Endothelial cell of umbilical vein (primary cell): ENCODE data around the gene IFNA8. TPM values are rescaled to one million over a fixed set of nuclear protein-coding genes. Genes with fewer than 3 reads are reported as not detected.

Experiments
- BruUV-seq: library from RNA; stranded (reverse); fragments of 400-500 nt; replicated peaks from 2 replicates; lab custom pipeline; 2021; lab: Mats Ljungman, UMichigan
- CTCF ChIA-PET: fragments of 300-600, 350-600 bp; sonication (Branson Sonifier 250); formaldehyde crosslinking; loops from one replicate; lab custom pipeline; 2021; ENCODE audit warnings: antibody characterized with exemption, inconsistent platforms; lab: Charles Lee
- POLR2A ChIA-PET: fragments of 300-600, 350-600 bp; sonication (Branson Sonifier 250); formaldehyde crosslinking; loops from one replicate; lab custom pipeline; 2021; ENCODE audit warnings: antibody characterized with exemption, inconsistent platforms; lab: Charles Lee
- DNase-seq: peaks from one replicate; pipeline ENCODE4 v3.0.0-alpha.2; 2011; ENCODE audit warnings: low read depth, low spot score
- FAIRE-seq: peaks from 2 replicates; lab custom pipeline; 2011; peaks lifted over from hg19 to GRCh38; lab: Jason Lieb, UNC
- H2AFZ ChIP-seq: 2 replicates; pipeline ENCODE4 v1.6.0; 2012; ENCODE audit warnings: low read depth, low read length, control low read depth, inconsistent platforms
- H3K27ac ChIP-seq: 2 replicates; pipeline ENCODE4 v1.5.1; 2011; ENCODE audit warnings: low read depth, mild to moderate bottlenecking, control low read depth, low read length, moderate library complexity; ENCODE audit not compliant: insufficient read depth
- H3K27me3 ChIP-seq, 2 experiments: 2 replicates each; pipeline versions ENCODE4 v1.6.0 to v1.6.1; 2011; ENCODE audit warnings: low read length in 2 of 2, mixed read lengths in 1 of 2; ENCODE audit not compliant: control insufficient read depth in 2 of 2, insufficient read depth in 2 of 2
- H3K36me3 ChIP-seq, 2 experiments: 2 replicates in 1 of 2; 3 replicates in 1 of 2; pipeline ENCODE4 v1.5.1; 2011; ENCODE audit warnings: low read length in 2 of 2, mild to moderate bottlenecking in 1 of 2, moderate library complexity in 1 of 2; ENCODE audit not compliant: control insufficient read depth in 2 of 2, insufficient read depth in 2 of 2; ENCODE audit errors: extremely low read depth in 1 of 2
- H3K4me1 ChIP-seq: 3 replicates; pipeline ENCODE4 v1.5.1; 2011; ENCODE audit warnings: mild to moderate bottlenecking, low read length; ENCODE audit not compliant: control insufficient read depth, insufficient read depth; ENCODE audit errors: extremely low read depth
- H3K4me2 ChIP-seq: 2 replicates; pipeline ENCODE4 v1.6.1; 2011; ENCODE audit warnings: low read length, control low read depth, mixed read lengths; ENCODE audit not compliant: insufficient read depth
- H3K4me3 ChIP-seq, 3 experiments: fragments of 200-600 bp in 1 of 3; sonication (generic), shearing (Covaris generic) in 1 of 3; replicated peaks in 1 of 3; 2 replicates each; pipeline ENCODE4 v1.5.1; 2011 to 2016; ENCODE audit warnings: control low read depth in 3 of 3, low read length in 3 of 3, mild to moderate bottlenecking in 2 of 3, inconsistent platforms in 1 of 3, low read depth in 1 of 3, moderate library complexity in 1 of 3; ENCODE audit not compliant: insufficient read depth in 1 of 3
- H3K79me2 ChIP-seq: 2 replicates; pipeline ENCODE4 v1.6.0; 2012; ENCODE audit warnings: low read length, inconsistent platforms; ENCODE audit not compliant: control insufficient read depth, insufficient read depth
- H3K9ac ChIP-seq: replicated peaks from 2 replicates; pipeline ENCODE3; 2011; ENCODE audit warnings: low read length, control low read depth; ENCODE audit not compliant: insufficient read depth; ENCODE audit errors: extremely low read depth
- H3K9me1 ChIP-seq: replicated peaks from 3 replicates; pipeline ENCODE4 v1.6.0; 2011; ENCODE audit warnings: mild to moderate bottlenecking, low read length; ENCODE audit not compliant: control insufficient read depth, insufficient read depth; ENCODE audit errors: extremely low read depth
- H3K9me3 ChIP-seq: replicated peaks from 2 replicates; pipeline ENCODE4 v1.5.1; 2012; ENCODE audit warnings: low read length, inconsistent platforms; ENCODE audit not compliant: control insufficient read depth, insufficient read depth
- H4K20me1 ChIP-seq: replicated peaks from 2 replicates; pipeline ENCODE3; 2011; ENCODE audit warnings: mild to moderate bottlenecking, low read length; ENCODE audit not compliant: control insufficient read depth, insufficient read depth; ENCODE audit errors: extremely low read depth
- CTCF ChIP-seq, 2 donors: IDR thresholded peaks; 1 replicate in 1 of 2; 2 replicates in 1 of 2; pipeline ENCODE4 v1.5.1; 2011; ENCODE audit warnings: low read length in 2 of 2, mild to moderate bottlenecking in 2 of 2, moderate library complexity in 2 of 2, control low read depth in 1 of 2, inconsistent platforms in 1 of 2, low read depth in 1 of 2; ENCODE audit not compliant: insufficient read depth in 1 of 2; ENCODE audit errors: extremely low read depth in 1 of 2
- EZH2 ChIP-seq: IDR thresholded peaks from 2 replicates; pipeline ENCODE4 v1.6.1; 2012; ENCODE audit warnings: borderline replicate concordance, low read depth, mild to moderate bottlenecking, moderate library complexity, low read length, inconsistent platforms; ENCODE audit not compliant: severe bottlenecking
- FOS ChIP-seq: IDR thresholded peaks from 2 replicates; pipeline ENCODE4 v1.6.1; 2011; ENCODE audit warnings: mild to moderate bottlenecking, low read length, moderate library complexity, borderline replicate concordance; ENCODE audit not compliant: insufficient read depth
- GATA2 ChIP-seq: IDR thresholded peaks from 2 replicates; pipeline ENCODE4 v1.7.0; 2011; ENCODE audit warnings: low read depth, mild to moderate bottlenecking, moderate library complexity, mixed read lengths, low read length; ENCODE audit not compliant: insufficient read length, insufficient read depth
- JUN ChIP-seq: IDR thresholded peaks from 2 replicates; pipeline ENCODE4 v1.6.1; 2011; ENCODE audit warnings: borderline replicate concordance, low read depth; ENCODE audit not compliant: insufficient read length, insufficient read depth
- MAX ChIP-seq: IDR thresholded peaks from 2 replicates; pipeline ENCODE4 v1.6.1; 2011; ENCODE audit not compliant: insufficient read depth, insufficient read length
- MYC ChIP-seq: IDR thresholded peaks from one replicate; pipeline ENCODE4 v1.6.1; 2011; ENCODE audit warnings: mild to moderate bottlenecking, low read depth, low read length
- POLR2A ChIP-seq: IDR thresholded peaks from 2 replicates; pipeline ENCODE4 v1.6.1; 2012; ENCODE audit warnings: low read depth, mild to moderate bottlenecking, control low read depth, low read length
- POLR2AphosphoS5 ChIP-seq: IDR thresholded peaks from 2 replicates; pipeline ENCODE4 v1.6.1; 2012; ENCODE audit warnings: low read depth, mild to moderate bottlenecking, control low read depth, low read length, moderate library complexity; ENCODE audit not compliant: insufficient read depth
- dilution Hi-C: fragments of 300-500 bp; cut with MboI; formaldehyde crosslinking; loops from one replicate; pipeline ENCODE4 v1.15.0; 2019; ENCODE audit warnings: low sequenced_read_pairs; ENCODE audit not compliant: extremely low pct_ligation_motif_present
- intact Hi-C: fragments of 100-400 bp; cut with micrococcal nuclease; formaldehyde crosslinking; loops from one replicate; pipeline ENCODE4 v1.10.0; 2022
- polyA plus RNA-seq, 4 experiments: library from polyadenylated mRNA; depleted of rRNA in 3 of 4; stranded (reverse) in 3 of 4; unstranded in 1 of 4; fragments of >200 nt; gene quantifications; 2 replicates each; pipeline versions ENCODE4 v1.2.1 to v1.2.3, GENCODE V29; 2011 to 2012; ENCODE audit warnings: missing spikeins in 1 of 4
- total RNA-seq: library from RNA; stranded (reverse); gene quantifications from 2 replicates; pipeline ENCODE4 v1.2.3, GENCODE V29; 2021

IFNA8 gene
- total and polyA plus RNA-seq, 2 donors (not counting 3 experiments of a cell fraction or from before 2014, with no cell fraction given), result not detected

- intact Hi-C loops (no loop called here), dilution Hi-C loops (no loop called here)
- ChIA-PET POLR2A (no interaction called here), CTCF (interaction anchor here (2.1 kb wide), 1 partner anchor 10 kb away, joined by 10 read pairs; no protein-coding TSS in a partner anchor)
- H3K9me1 ChIP-seq, result no peaks in the 10 kb centered on the region
- H3K36me3 ChIP-seq, result no peaks in the 10 kb centered on the region
- no peak within 1 kb of the TSS for H2AFZ ChIP-seq
- peaks cover 8 to 73% of the 10 kb centered on the region in 2 experiments for H3K27me3 ChIP-seq
- H3K79me2 ChIP-seq, result no peaks in the 10 kb centered on the region
- H3K9me3 ChIP-seq, result no peaks in the 10 kb centered on the region
- DNase-seq (no peak), FAIRE-seq (no peak)
- H3K27ac ChIP-seq, result no peak within 1 kb of the TSS
- no peak within 1 kb of the TSS for H3K4me2 ChIP-seq
- H3K4me1 ChIP-seq, result no peaks in the 10 kb centered on the region
- H3K4me3 ChIP-seq, result no peak within 1 kb of the TSS
- no peaks in the 10 kb centered on the region for H4K20me1 ChIP-seq
- no peak within 1 kb of the TSS for H3K9ac ChIP-seq
- TF ChIP-seq GATA2, result no peak
- no peak for TF ChIP-seq MAX
- no peak for TF ChIP-seq JUN
- no peak for TF ChIP-seq EZH2
- no peak for TF ChIP-seq CTCF (IDR thresholded peaks at IDR 0.05; ENCODE audit: extremely low read depth in 1 of 2, insufficient read depth in 1 of 2, low read depth in 1 of 2, low read length in 2 of 2)
- TF ChIP-seq POLR2A, result no peak
- no peak for TF ChIP-seq FOS
- no peak for TF ChIP-seq POLR2AphosphoS5
- TF ChIP-seq MYC, result no peak
- BruUV-seq, result no TSS peak
Observed at GRCh38 chr9:21385131-21385670, 23.7 kb upstream of the IFNA8 start, which contains the start of gene IFNA2. IFNA2 (minus strand) TSS chr9:21385398; CDS start chr9:21385329, 69 bp downstream.
